Frontal cortex (tissue), 4 donors: ENCODE data around the gene ATP2B1. TPM values are rescaled to one million over a fixed set of nuclear protein-coding genes. Genes with fewer than 3 reads are reported as not detected.
A peak's percentile ranks its signal among the peaks of the same experiment; 100 is the strongest.
"Not testable (repeated sequence)": the region's sequence is repeated elsewhere in the genome, so short reads cannot be mapped to it uniquely, and the experiment has no call there.

ENCODE experiments used
- DNase-seq, 2 donors: peaks; one replicate each; pipeline ENCODE4 v3.0.0; 2012; ENCODE audit warnings: low spot score in 2 of 2
- FAIRE-seq: peaks from 2 replicates; lab custom pipeline; 2012; peaks lifted over from hg19 to GRCh38; lab: Jason Lieb, UNC
- total RNA-seq: library from RNA; depleted of rRNA; stranded (reverse); fragments of >200 nt; gene quantifications from one replicate; pipeline ENCODE4 v1.2.3, GENCODE V29; 2014
- donor health status: control.
- donor health status: control.
- donor health status: control.

ATP2B1 gene
- total RNA-seq = 248 TPM

- DNase-seq (peak; percentile 80 to 89), FAIRE-seq (no peak)
Measured at GRCh38 chr12:89708565-89709156, at the start of gene ATP2B1. Gene ATP2B1 (minus strand): TSS chr12:89708838. CDS start chr12:89655886, 52,952 bp downstream.

- DNase-seq, FAIRE-seq: not testable (repeated sequence)
Measured at GRCh38 chr12:89757987-89758386, 49.3 kb upstream of the ATP2B1 start.

GRCh38 chr12:89756585-89757398 is 48.2 kb upstream of the ATP2B1 start:
- DNase-seq = peak in 1 of 2 donors; percentile 19
- no peak for FAIRE-seq

GRCh38 chr12:89756194-89756584 is 47.6 kb upstream of the ATP2B1 start:
- no peak for FAIRE-seq

GRCh38 chr12:89753997-89754396 is 45.4 kb upstream of the ATP2B1 start:
- FAIRE-seq = no peak
- no peak for DNase-seq

More at GRCh38 chr12:89756194-89756584, 47.6 kb upstream of the ATP2B1 start:
- DNase-seq = no peak

- FAIRE-seq = no peak
- no peak for DNase-seq
Measured at GRCh38 chr12:89752341-89752740, 43.7 kb upstream of the ATP2B1 start.

GRCh38 chr12:89750389-89751351 is 42.0 kb upstream of the ATP2B1 start:
- FAIRE-seq = no peak

GRCh38 chr12:89748791-89749190 is 40.2 kb upstream of the ATP2B1 start:
- FAIRE-seq (no peak), DNase-seq (no peak)

More at GRCh38 chr12:89750389-89751351, 42.0 kb upstream of the ATP2B1 start:
- DNase-seq = no peak

GRCh38 chr12:89745286-89745685 is 36.6 kb upstream of the ATP2B1 start:
- DNase-seq (no peak), FAIRE-seq (no peak)

GRCh38 chr12:89742337-89743022 is 33.8 kb upstream of the ATP2B1 start:
- DNase-seq = no peak
- no peak for FAIRE-seq

GRCh38 chr12:89740943-89741342 is 32.3 kb upstream of the ATP2B1 start:
- no peak for FAIRE-seq
- no peak for DNase-seq

- DNase-seq = no peak
- no peak for FAIRE-seq
Measured at GRCh38 chr12:89736995-89737394, 28.4 kb upstream of the ATP2B1 start.

GRCh38 chr12:89733579-89734201 is 25.1 kb upstream of the ATP2B1 start:
- DNase-seq = no peak
- no peak for FAIRE-seq

- no peak for FAIRE-seq
- DNase-seq = no peak
Measured at GRCh38 chr12:89732522-89732921, 23.9 kb upstream of the ATP2B1 start.

GRCh38 chr12:89731614-89732013 is 23.0 kb upstream of the ATP2B1 start:
- DNase-seq (no peak), FAIRE-seq (no peak)

- DNase-seq = no peak
- no peak for FAIRE-seq
Measured at GRCh38 chr12:89731089-89731488, 22.5 kb upstream of the ATP2B1 start.

- no peak for FAIRE-seq
- DNase-seq = no peak
Measured at GRCh38 chr12:89729946-89730459, 21.4 kb upstream of the ATP2B1 start.

- FAIRE-seq (no peak), DNase-seq (no peak)
Measured at GRCh38 chr12:89723276-89723675, 14.6 kb upstream of the ATP2B1 start.
